HepG2 (cell line): ENCODE results near the gene TM9SF2. TPM values are rescaled to one million over a fixed set of nuclear protein-coding genes. Genes with fewer than 3 reads are reported as not detected.

Experiments used
- AFF4 ChIP-seq: sonication (generic); formaldehyde crosslinking; IDR thresholded peaks from 2 replicates; pipeline ENCODE4 v1.4.0; 2020; ENCODE audit warnings: missing genetic modification reagents
- HNF4G ChIP-seq, 2 experiments: sonication (generic) in 1 of 2; formaldehyde crosslinking in 1 of 2; IDR thresholded peaks; 2 replicates each; pipeline versions ENCODE4 v1.4.0 to v1.6.1; 2011 to 2020; ENCODE audit warnings: borderline replicate concordance in 2 of 2, low read depth in 2 of 2, mild to moderate bottlenecking in 2 of 2, low read length in 1 of 2, missing genetic modification reagents in 1 of 2, moderate library complexity in 1 of 2
- MXD1 ChIP-seq: sonication (generic); formaldehyde crosslinking; IDR thresholded peaks from 2 replicates; pipeline ENCODE4 v1.4.0; 2020; ENCODE audit warnings: mild to moderate bottlenecking, missing genetic modification reagents
- NCOR1 ChIP-seq: fragments of 200-600 bp; sonication (generic); IDR thresholded peaks from 2 replicates; pipeline ENCODE4 v1.7.0; 2017; ENCODE audit warnings: antibody characterized with exemption, low read length, borderline replicate concordance
- PCBP1 ChIP-seq: fragments of 200-400 bp; formaldehyde crosslinking; IDR thresholded peaks from 2 replicates; pipeline ENCODE4 v1.6.1; 2017; ENCODE audit warnings: mild to moderate bottlenecking, low read depth, low read length, borderline replicate concordance
- PHF8 ChIP-seq: sonication (generic); formaldehyde crosslinking; IDR thresholded peaks from 2 replicates; pipeline ENCODE4 v1.5.0; 2020; ENCODE audit warnings: missing genetic modification reagents
- SMAD3 ChIP-seq: sonication (generic); formaldehyde crosslinking; IDR thresholded peaks from 2 replicates; pipeline ENCODE4 v1.4.0; 2020; ENCODE audit warnings: missing genetic modification reagents
- SOX6 ChIP-seq, 2 experiments: fragments of 450-650 bp in 1 of 2; sonication (generic) in 1 of 2; formaldehyde crosslinking in 1 of 2; IDR thresholded peaks; 2 replicates each; pipeline versions ENCODE4 v1.4.0 to v1.6.1; 2017 to 2020; ENCODE audit warnings: antibody characterized with exemption in 1 of 2, mild to moderate bottlenecking in 1 of 2, missing genetic modification reagents in 1 of 2
- TBX3 ChIP-seq: fragments of 450-650 bp; IDR thresholded peaks from 2 replicates; pipeline ENCODE4 v1.6.1; 2017; ENCODE audit warnings: antibody characterized with exemption, mild to moderate bottlenecking, inconsistent platforms, borderline replicate concordance
- ZNF253 ChIP-seq: sonication (generic); formaldehyde crosslinking; IDR thresholded peaks from 2 replicates; pipeline ENCODE4 v1.8.0; 2022; ENCODE audit warnings: mild to moderate bottlenecking, missing genetic modification reagents, borderline replicate concordance
- ZNF264 ChIP-seq: sonication (generic); formaldehyde crosslinking; IDR thresholded peaks from 2 replicates; pipeline ENCODE4 v1.4.0; 2020; ENCODE audit warnings: missing genetic modification reagents
- ZNF746 ChIP-seq: sonication (generic); formaldehyde crosslinking; IDR thresholded peaks from 2 replicates; pipeline ENCODE4 v1.8.0; 2022; ENCODE audit warnings: mild to moderate bottlenecking, missing genetic modification reagents
- polyA plus RNA-seq, 8 experiments: library from polyadenylated mRNA; depleted of rRNA in 3 of 8; stranded (reverse) in 7 of 8; unstranded in 1 of 8; fragments of >200 nt; fragmentation: Illumina TruSeq in 4 of 8; extraction: Trizol in 4 of 8; gene quantifications; 2 replicates each; pipeline versions ENCODE4 v1.2.1 to v1.2.3, GENCODE V29; 2011 to 2016; ENCODE audit warnings: low read depth in 4 of 8, missing spikeins in 1 of 8, mixed read lengths in 1 of 8; ENCODE audit not compliant: insufficient read depth in 1 of 8
- total RNA-seq, 5 experiments: library from RNA; depleted of rRNA; stranded (reverse); fragments of >200 nt; fragmentation: Illumina TruSeq; extraction: Trizol; gene quantifications; 2 replicates each; pipeline ENCODE4 v1.2.3, GENCODE V29; 2016; ENCODE audit warnings: low read depth in 1 of 5
- TF ChIP-seq, protein P1 (sequence below): sonication (generic); formaldehyde crosslinking; IDR thresholded peaks from one replicate; pipeline ENCODE4 v1.5.1; 2020; ENCODE audit warnings: mild to moderate bottlenecking, missing genetic modification reagents; ENCODE audit errors: not compliant biosample characterization

TM9SF2 gene
- total and polyA plus RNA-seq, 2 of the 13 experiments (the other 11 are each of a cell fraction or from before 2014, with no cell fraction given) = 94.1 to 123 TPM

GRCh38 chr13:99605420-99606323 is 104.4 kb downstream of the TM9SF2 start (continued):
- peak; percentile 81; the same call in 1 of the 2 replicates for TF ChIP-seq NCOR1
- TF ChIP-seq PHF8 (CRISPR knock-in tag) = peak; percentile 2; the same call in 1 of the 2 replicates
- TF ChIP-seq, protein P1, sequence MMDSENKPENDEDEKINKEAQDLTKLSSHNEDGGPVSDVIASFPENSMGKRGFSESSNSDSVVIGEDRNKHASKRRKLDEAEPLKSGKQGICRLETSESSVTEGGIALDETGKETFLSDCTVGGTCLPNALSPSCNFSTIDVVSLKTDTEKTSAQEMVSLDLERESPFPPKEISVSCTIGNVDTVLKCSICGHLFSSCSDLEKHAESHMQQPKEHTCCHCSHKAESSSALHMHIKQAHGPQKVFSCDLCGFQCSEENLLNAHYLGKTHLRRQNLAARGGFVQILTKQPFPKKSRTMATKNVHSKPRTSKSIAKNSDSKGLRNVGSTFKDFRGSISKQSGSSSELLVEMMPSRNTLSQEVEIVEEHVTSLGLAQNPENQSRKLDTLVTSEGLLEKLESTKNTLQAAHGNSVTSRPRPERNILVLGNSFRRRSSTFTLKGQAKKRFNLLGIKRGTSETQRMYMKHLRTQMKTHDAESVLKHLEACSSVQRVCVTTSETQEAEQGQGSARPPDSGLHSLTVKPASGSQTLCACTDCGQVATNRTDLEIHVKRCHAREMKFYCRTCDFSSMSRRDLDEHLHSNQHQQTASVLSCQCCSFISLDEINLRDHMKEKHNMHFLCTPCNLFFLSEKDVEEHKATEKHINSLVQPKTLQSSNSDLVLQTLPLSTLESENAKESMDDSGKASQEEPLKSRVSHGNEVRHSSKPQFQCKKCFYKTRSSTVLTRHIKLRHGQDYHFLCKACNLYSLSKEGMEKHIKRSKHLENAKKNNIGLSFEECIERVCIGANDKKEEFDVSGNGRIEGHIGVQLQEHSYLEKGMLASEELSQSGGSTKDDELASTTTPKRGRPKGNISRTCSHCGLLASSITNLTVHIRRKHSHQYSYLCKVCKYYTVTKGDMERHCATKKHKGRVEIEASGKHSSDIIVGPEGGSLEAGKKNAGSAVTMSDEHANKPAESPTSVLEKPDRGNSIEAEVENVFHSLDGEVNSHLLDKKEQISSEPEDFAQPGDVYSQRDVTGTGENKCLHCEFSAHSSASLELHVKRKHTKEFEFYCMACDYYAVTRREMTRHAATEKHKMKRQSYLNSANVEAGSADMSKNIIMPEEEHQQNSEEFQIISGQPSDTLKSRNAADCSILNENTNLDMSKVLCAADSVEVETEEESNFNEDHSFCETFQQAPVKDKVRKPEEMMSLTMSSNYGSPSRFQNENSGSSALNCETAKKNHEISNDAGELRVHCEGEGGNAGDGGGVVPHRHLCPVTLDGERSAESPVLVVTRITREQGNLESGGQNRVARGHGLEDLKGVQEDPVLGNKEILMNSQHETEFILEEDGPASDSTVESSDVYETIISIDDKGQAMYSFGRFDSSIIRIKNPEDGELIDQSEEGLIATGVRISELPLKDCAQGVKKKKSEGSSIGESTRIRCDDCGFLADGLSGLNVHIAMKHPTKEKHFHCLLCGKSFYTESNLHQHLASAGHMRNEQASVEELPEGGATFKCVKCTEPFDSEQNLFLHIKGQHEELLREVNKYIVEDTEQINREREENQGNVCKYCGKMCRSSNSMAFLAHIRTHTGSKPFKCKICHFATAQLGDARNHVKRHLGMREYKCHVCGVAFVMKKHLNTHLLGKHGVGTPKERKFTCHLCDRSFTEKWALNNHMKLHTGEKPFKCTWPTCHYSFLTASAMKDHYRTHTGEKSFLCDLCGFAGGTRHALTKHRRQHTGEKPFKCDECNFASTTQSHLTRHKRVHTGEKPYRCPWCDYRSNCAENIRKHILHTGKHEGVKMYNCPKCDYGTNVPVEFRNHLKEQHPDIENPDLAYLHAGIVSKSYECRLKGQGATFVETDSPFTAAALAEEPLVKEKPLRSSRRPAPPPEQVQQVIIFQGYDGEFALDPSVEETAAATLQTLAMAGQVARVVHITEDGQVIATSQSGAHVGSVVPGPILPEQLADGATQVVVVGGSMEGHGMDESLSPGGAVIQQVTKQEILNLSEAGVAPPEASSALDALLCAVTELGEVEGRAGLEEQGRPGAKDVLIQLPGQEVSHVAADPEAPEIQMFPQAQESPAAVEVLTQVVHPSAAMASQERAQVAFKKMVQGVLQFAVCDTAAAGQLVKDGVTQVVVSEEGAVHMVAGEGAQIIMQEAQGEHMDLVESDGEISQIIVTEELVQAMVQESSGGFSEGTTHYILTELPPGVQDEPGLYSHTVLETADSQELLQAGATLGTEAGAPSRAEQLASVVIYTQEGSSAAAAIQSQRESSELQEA (CRISPR knock-in tag) = no peak
- TF ChIP-seq MXD1 (CRISPR knock-in tag) = no peak
- TF ChIP-seq AFF4 (CRISPR knock-in tag) = no peak
- TF ChIP-seq HNF4G (IDR thresholded peaks at IDR 0.05; ENCODE audit: borderline replicate concordance, low read depth, low read length) = 0 out of 2 replicates have a peak, but pooled peaks have one; percentile 33
- TF ChIP-seq HNF4G (CRISPR knock-in tag; IDR thresholded peaks at IDR 0.05; ENCODE audit: borderline replicate concordance, low read depth) = peak; percentile 82; the same call in 1 of the 2 replicates
- 0 out of 2 replicates have a peak, but pooled peaks have one; percentile 16 for TF ChIP-seq SMAD3 (CRISPR knock-in tag)
- no peak for TF ChIP-seq SOX6 (IDR thresholded peaks at IDR 0.05)
- TF ChIP-seq SOX6 (CRISPR knock-in tag; IDR thresholded peaks at IDR 0.05) = no peak
- 0 out of 2 replicates have a peak, but pooled peaks have one; percentile 13 for TF ChIP-seq ZNF746 (CRISPR knock-in tag)
- TF ChIP-seq TBX3 = no peak
- TF ChIP-seq PCBP1 = no peak
- TF ChIP-seq ZNF264 (CRISPR knock-in tag) = peak; percentile 59
- TF ChIP-seq ZNF253 (CRISPR knock-in tag) = no peak
